ENCODE results near the gene TUBA4B.

The TUBA4B gene

DNA sequence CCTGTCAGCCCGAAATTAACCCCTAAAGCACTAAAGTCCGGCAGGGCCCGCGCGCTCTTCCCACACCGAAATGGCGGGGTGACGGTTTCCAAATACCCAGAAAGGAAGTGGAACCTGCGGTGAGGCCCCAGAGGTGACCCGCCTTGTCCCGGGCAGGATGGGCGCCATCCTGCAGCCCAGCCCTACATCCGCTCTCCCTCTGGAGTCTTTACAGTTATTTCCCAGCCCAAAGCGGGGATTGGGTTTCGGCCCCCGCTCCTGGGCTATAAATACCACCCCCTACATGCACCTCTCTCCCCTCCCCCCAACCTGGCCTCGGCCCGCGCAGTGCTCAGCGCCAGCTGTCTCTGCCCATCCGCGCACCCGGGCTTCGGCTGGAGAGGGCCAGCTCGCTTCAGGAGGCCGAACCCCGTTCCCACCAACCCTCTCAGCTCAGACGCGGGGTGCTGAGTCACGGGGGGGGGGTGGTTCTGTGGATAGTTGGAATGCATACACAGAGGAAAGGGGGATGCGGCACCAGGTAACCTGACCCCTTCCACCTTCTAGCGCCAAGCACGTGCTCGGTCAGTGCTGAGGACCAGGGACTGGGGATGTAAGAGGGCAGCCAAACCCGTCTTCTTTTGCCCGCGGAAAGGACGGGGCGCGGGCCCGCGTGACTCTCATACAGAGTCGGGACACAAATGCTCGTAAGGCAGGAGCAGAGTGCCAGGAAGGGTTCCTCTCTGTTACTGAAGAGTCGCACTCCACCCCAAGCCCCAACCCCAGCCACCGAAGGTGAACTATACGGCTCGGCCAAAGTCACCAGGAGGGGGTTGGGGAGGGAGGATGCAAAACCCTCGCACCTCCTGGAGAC, at the start of gene TUBA4B:
Gene TUBA4B, plus strand, starts transcription at position 344 of the 853 bp plus-strand sequence. Its CDS starts 165 bp downstream, at position 509.
- Mint-ChIP-seq H3K4me3 (peak within 1 kb of the TSS; percentile 71 to 84), H3K27me3 (no peaks in the 10 kb centered on the region), H3K9me3 (no peaks in the 10 kb centered on the region), H3K27ac (peak within 1 kb of the TSS; percentile 95 to 97), H3K4me1 (peaks cover 67% of the 10 kb centered on the region)
- ATAC-seq (peak; percentile 50), DNase-seq (peak; percentile 41 to 65)

DNA sequence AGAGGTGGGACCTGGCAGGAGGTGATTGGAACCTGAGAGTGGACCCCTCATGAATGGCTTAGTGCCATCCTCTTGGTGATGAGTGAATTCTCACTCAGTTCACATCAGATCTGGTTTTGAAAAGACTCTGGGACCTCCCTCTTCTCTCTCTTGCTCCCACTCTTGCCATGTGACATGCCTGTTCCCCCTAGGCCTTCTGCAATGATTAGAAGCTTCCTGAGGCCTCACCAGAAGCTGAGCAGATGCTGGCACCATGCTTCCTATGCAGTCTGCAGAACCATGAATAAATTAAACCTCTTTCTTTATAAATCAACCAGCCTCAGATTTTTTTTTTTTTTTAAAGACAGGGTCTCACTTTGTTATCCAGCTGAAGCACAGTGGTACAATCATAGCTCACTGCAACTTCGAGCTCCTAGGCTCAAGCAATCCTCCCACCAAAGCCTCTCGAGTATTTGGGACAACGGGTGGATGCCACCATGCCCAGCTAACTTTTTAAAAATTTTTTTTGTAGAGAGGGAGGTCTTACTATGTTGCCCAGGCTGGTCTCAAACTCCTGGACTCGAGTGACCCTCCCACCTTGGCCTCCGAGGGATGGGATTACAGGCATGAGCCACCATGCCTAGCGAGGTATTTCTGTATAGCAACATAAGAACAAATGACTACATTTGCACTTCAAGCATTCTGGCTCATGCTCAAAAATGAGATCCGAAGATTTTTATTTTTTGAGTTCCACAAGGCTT, 48.4 kb upstream of the TUBA4B start:
- Mint-ChIP-seq H3K4me1 (peaks cover 40% of the 10 kb centered on the region), H3K9me3 (peaks cover 0 to 7% of the 10 kb centered on the region in 2 donors), H3K27me3 (no peaks in the 10 kb centered on the region), H3K4me3 (no peak overlapping the region), H3K27ac (no peak overlapping the region)
- no peak for DNase-seq
- ATAC-seq: no peak

DNA sequence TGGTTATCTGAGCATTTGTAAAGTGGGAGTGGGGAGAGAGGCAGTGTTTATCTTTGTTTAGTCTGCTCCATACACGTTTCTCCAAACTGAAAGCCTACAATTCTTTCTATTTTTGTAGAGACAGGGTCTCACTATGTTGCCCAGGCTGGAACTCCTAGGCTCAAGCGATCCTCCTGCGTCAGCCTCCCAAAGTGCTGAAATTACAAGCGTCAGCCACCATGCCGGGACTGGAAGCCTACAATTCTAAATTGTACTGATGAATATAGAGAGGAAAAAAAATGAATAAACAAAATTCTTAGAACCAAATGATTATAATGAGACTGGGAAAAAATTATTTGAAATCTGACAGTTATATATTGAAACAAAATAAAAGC, 47.9 kb upstream of the TUBA4B start:
- no peak for ATAC-seq
- H3K27ac Mint-ChIP-seq: no peak overlapping the region
- no peak for DNase-seq
- H3K4me1 Mint-ChIP-seq: peaks cover 42% of the 10 kb centered on the region
- no peaks in the 10 kb centered on the region for H3K27me3 Mint-ChIP-seq
- H3K9me3 Mint-ChIP-seq: peaks cover 0 to 7% of the 10 kb centered on the region in 2 donors
- H3K4me3 Mint-ChIP-seq: peak overlapping the region in 1 of 2 donors; percentile 50

DNA sequence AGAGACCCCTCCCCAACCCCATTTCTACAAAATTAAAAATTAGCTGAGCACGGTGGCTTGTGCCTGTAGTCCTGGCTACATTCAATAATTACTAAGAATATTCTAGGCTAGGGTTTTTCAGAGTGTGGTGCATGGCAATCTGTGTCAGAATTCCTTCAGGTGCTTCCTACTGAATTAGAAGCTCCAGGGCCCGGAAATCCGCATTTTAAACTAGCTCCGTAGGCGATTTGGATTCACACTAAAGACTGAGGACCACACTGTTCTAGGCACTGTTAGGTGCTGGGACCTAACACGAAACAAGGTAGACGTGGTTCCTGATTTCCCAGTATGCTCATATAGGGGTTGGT, 47.1 kb upstream of the TUBA4B start:
- peak overlapping the region; percentile 83 to 87 for H3K4me3 Mint-ChIP-seq
- ATAC-seq (no peak), DNase-seq (no peak)
- H3K27me3 Mint-ChIP-seq: no peaks in the 10 kb centered on the region
- H3K27ac Mint-ChIP-seq: peak overlapping the region; percentile 96
- H3K9me3 Mint-ChIP-seq: peaks cover 0 to 7% of the 10 kb centered on the region in 2 donors
- H3K4me1 Mint-ChIP-seq: peaks cover 43% of the 10 kb centered on the region

DNA sequence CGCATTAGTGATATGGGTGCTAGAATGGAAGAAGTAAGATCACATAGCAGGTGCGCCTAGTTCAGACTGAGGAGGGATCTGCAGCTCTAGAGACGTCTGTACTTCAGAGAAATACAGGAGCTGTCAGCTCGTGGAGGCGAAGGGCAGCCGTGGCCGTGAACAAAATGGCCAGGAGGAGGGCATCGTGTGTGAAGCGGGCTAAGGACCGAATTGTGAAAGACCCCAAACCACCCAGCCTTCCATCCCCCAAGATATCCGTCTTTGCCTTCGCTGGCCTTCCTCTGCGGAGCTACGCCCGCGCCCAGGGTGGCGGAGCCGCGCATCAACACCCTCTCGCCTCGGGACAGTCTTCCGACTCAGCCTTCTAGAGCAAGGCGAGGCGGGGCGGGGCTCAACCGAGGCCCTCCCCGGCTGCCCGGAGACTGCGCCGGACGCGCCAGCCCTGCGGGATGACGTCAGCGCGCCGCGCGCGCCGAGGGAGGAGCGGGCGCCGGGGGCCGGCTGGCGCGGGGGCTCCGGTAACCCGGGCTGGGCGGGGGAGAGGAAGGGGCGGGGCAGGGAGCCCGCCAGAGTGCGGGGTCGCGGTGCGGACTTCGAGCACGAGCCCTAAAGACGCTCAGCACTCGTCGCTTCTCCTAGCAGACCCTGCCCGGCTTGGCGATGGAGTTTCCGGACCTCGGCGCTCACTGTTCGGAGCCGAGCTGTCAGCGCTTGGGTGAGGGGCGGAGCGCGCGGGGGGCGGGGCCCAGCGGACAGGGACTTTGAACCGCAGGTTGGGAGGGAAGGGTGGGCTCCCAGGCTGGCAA, 46.5 kb upstream of the TUBA4B start, which contains the start of gene ZFAND2B:
Gene ZFAND2B, plus strand, starts transcription at position 455 of the 806 bp plus-strand sequence. Its CDS starts 206 bp downstream, at position 661.
- ATAC-seq (peak; percentile 96), DNase-seq (peak; percentile 95 to 96)
- Mint-ChIP-seq H3K27me3 (no peaks in the 10 kb centered on the region), H3K27ac (peak within 1 kb of the TSS; percentile 96), H3K9me3 (peaks cover 0 to 7% of the 10 kb centered on the region in 2 donors), H3K4me3 (peak within 1 kb of the TSS; percentile 83 to 87), H3K4me1 (peaks cover 45% of the 10 kb centered on the region)

DNA sequence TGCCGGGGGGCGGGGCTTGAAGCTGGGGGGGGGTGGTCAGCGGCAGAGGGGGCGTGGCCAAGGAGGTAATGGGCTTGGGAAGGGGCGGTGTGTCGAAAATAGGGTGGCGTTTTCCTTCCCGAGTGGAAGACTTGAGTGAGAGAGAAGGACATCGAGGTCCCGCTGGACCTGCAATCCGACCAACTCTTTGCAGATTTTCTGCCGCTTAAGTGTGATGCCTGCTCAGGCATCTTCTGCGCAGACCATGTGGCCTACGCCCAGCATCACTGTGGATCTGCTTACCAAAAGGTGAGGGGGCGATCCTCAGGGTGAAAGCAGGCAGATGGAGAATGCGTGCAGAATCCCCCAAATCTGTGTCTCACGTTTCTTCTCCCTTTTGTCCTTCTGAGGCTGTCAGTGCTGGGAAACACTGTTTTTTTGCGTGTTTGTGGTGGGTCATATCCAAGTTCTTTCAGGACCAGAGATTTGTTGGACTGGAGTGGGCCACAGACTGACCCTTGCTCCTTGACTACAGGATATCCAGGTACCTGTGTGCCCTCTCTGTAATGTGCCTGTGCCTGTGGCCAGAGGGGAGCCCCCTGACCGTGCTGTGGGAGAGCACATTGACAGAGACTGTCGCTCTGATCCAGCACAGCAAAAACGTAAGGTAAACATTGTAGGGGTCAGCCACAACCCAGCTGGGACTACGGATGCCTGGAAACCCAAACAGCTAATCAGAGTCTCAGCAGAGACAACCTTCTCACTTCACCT, 45.7 kb upstream of the TUBA4B start:
- no peaks in the 10 kb centered on the region for H3K27me3 Mint-ChIP-seq
- ATAC-seq (no peak), DNase-seq (no peak)
- H3K4me3 Mint-ChIP-seq: peak overlapping the region; percentile 83 to 87
- H3K9me3 Mint-ChIP-seq: peaks cover 0 to 7% of the 10 kb centered on the region in 2 donors
- H3K27ac Mint-ChIP-seq: peak overlapping the region in 1 of 2 donors; percentile 94
- peaks cover 53% of the 10 kb centered on the region for H3K4me1 Mint-ChIP-seq

DNA sequence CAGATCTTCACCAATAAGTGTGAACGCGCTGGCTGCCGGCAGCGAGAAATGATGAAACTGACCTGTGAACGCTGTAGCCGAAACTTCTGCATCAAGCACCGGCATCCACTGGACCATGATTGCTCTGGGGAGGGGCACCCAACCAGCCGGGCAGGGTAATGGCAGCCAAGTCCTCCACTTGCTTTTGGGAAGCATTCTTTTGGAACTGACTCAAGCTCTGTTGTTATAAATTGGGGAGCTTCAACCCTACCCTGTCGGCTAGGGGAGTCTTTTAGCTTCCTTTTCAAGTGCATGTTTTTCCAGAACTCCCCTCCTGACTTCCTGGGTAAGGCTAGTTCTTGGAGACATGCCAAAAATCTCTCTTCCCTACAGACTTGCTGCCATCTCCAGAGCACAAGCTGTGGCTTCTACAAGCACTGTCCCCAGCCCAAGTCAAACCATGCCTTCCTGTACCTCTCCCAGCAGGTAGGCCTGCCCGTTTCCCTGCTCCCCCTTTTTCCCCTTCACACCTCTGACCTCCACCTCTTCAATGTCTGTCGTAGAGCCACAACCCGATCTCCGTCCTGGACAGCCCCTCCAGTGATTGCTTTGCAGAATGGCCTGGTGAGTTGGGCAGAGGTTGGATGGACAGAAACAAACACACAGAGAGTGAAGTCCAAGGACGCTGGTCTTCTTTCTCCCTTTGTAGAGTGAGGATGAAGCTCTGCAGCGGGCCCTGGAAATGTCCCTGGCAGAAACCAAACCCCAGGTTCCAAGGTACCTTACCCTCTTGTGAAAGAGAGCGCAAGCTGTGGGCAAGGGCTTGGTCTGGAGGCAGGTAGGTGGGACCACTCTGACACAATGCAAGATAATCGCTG, 44.9 kb upstream of the TUBA4B start:
- H3K9me3 Mint-ChIP-seq: peaks cover 0 to 7% of the 10 kb centered on the region in 2 donors
- H3K27me3 Mint-ChIP-seq: no peaks in the 10 kb centered on the region
- no peak for DNase-seq
- ATAC-seq: no peak
- H3K4me1 Mint-ChIP-seq: peaks cover 55% of the 10 kb centered on the region
- H3K4me3 Mint-ChIP-seq: peak overlapping the region; percentile 83 to 87
- peak overlapping the region; percentile 80 to 83 for H3K27ac Mint-ChIP-seq

DNA sequence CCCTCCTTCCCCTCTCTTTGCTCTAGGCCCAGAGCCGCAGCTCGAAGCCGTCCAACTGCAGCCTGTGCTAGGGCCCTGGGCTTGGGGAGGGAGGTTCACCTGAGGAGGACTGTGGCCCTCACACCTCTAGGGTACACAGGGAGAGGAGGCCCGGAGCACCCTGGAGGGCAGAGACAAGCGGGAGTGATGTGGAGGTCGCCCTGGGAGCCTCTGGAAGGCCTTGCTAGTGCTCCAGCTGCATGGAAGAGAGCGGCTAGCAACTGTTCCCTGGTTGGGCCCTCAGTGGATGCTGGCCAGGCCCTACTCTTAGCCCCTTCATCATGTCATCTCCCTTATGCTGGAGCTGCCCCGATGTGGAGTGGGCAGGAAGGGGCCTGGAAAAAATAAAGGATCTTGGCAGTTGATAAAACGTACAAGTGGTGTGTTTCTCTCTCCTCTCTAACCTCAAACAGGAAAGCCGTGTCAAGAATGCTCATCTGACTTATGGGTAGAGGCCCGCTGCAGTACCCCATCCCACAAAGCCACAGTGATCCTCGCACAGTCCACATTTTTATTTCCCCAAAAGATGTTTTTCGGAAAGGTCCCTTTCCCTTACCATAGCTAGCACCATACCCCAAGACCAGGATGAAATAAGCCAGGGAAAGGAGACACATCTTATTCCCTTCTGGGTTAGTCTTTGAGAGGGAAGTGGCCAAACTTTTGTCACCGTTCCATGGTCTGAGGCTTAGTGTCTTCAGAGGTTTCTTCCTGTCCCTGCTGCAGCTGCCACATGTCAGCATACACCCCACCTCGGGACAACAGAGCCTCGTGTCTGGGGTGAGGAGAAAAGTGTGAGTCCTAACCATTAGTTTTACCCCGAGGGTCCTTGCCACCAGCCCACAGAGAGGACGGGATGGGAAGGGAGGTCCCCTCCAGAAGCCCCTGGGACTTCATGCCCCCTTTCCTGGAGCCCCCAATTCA, 43.5 kb upstream of the TUBA4B start:
- Mint-ChIP-seq H3K4me1 (peaks cover 58% of the 10 kb centered on the region), H3K27ac (peak overlapping the region; percentile 21 to 87), H3K27me3 (no peaks in the 10 kb centered on the region), H3K4me3 (peak overlapping the region; percentile 40 to 60), H3K9me3 (peaks cover 0 to 3% of the 10 kb centered on the region in 2 donors)
- DNase-seq (no peak), ATAC-seq (no peak)

DNA sequence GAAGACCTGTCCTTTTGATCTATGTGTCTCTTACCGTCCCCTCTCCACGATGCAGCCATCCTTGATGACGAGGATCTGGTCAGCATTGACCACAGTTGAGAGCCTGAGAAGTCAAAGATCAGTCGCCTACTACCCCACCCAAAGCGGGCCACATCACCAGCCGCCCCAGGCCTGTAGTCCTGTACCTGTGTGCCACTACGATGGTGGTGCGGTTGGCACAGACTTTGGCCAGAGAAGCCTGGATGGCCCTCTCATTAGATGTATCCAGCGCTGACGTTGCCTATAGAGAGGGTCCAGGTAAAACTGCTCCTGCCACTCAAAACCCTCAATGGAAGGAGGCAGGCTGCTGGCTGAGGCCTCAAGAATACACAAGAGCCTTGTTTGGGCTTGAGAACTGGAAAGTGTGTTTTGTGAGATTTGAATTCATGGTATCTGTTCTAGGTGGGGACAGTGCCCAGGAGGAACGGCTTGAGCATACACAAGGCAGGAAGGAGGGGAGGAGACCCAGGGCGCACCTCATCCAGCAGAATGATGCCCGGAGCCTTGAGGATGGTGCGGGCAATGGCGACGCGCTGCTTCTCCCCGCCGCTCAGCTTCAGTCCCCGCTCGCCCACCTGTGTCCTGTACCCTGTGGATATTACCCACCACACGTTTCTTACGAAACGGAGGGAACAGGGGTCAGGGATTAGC, 42.7 kb upstream of the TUBA4B start:
- ATAC-seq (no peak), DNase-seq (no peak)
- Mint-ChIP-seq H3K27ac (peak overlapping the region; percentile 36 to 80), H3K27me3 (no peaks in the 10 kb centered on the region), H3K4me3 (peak overlapping the region in 1 of 2 donors; percentile 42), H3K4me1 (peaks cover 64% of the 10 kb centered on the region), H3K9me3 (no peaks in the 10 kb centered on the region)

DNA sequence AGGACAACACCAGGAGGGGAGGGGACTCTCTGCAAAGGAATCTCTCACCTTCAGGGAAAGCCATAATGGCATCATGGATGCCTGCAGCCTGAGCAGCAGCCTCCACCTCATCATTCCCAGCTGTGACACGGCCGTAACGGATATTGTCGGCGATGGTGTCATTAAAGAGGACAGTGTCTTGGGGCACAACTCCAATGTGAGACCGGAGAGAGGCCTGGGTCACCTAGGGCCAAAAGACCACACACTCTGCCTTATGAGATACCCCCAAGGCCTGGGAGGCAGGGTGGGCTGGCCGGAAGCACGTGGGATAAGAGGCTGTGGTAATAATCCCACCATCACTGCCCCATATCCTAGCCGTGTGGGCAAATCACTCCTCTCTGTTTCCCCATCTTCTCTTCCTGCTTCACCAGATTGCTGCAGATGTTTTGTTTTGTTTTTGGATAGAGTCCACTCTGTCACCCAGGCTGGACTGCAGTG, 42.1 kb upstream of the TUBA4B start:
- Mint-ChIP-seq H3K27ac (peak overlapping the region; percentile 89 to 92), H3K27me3 (no peaks in the 10 kb centered on the region), H3K9me3 (no peaks in the 10 kb centered on the region), H3K4me1 (peaks cover 66% of the 10 kb centered on the region), H3K4me3 (no peak overlapping the region)
- ATAC-seq (no peak), DNase-seq (no peak)

DNA sequence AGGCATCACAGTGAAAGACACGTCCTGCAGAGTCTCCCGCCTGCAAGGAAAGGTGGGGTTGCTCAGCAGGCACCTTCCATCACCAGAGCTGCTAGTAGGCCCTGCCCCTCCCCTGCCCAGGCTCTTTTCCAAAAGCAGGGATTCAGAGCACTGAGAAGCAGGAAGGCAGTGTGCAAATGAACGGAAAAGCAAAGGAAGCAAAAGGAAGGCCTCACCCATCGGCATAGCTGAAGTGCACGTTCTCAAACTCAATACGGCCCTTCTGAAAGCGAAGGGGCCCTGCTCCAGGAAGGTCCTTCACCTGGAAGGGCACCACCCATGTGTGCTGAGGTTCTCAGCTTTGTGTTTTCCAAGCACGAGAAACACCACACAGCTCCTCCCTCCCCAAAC, 40.0 kb upstream of the TUBA4B start:
- peaks cover 75% of the 10 kb centered on the region for H3K4me1 Mint-ChIP-seq
- ATAC-seq (no peak), DNase-seq (no peak)
- no peak overlapping the region for H3K4me3 Mint-ChIP-seq
- no peak overlapping the region for H3K27ac Mint-ChIP-seq
- H3K9me3 Mint-ChIP-seq: no peaks in the 10 kb centered on the region
- no peaks in the 10 kb centered on the region for H3K27me3 Mint-ChIP-seq

DNA sequence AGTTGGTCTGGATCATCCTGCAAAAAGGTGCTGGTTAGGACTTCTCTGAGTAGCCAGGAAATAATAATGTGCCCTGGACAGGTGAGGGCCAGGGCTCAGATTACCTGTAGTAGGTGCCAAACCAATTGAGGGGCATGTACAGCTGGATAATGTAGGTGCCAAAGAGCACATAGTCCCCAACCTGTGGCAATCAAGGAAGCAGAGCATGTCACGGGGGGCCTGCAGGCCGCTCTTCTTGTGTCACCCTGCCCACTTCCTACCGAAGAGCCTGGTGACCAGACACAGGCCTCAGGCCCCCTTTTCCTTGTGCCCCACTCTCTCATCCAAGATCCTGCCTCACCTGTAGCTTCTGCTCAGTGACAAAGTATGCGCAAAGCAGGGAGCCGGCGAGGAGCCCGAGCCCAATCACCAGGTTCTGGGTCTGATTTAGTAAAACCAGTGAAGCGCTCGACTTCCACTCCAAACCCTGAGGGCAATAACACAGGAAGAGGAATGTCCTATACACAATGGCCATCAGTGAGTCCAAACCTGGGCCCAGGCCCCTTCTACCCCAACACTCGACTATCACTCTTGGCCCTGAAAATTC, 39.5 kb upstream of the TUBA4B start:
- ATAC-seq: no peak
- no peak overlapping the region for H3K27ac Mint-ChIP-seq
- DNase-seq: no peak
- peaks cover 72% of the 10 kb centered on the region for H3K4me1 Mint-ChIP-seq
- H3K4me3 Mint-ChIP-seq: no peak overlapping the region
- H3K9me3 Mint-ChIP-seq: no peaks in the 10 kb centered on the region
- H3K27me3 Mint-ChIP-seq: no peaks in the 10 kb centered on the region

All from stimulated activated naive CD8-positive, alpha-beta T cell treated with anti-CD3 and anti-CD28 coated beads, Interleukin-15, amount 100 ng/mL, for 72 hours (primary cell).